Measurements from ENCODE around the gene ZBED6.

DNA sequence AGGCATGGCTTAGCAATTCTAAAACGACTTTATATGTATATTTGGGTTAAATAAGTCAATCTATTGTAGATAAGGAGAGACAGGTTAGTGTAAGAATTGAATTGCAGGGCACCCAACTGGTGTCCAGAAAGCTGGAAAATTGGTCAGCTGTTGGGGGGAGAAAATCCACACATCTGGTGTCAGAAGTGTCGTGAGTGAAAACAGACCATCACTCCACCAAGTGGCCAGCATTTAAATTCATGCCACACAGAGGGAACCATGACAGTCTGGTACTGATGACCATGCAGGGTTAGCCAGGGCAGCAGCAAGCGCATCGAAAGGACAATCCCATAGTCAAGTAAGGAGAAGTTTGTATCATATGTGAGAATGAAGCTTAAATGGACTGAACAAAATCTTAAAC is 18.8 kb upstream of the ZBED6 start:
- TF ChIP-seq, protein P1, sequence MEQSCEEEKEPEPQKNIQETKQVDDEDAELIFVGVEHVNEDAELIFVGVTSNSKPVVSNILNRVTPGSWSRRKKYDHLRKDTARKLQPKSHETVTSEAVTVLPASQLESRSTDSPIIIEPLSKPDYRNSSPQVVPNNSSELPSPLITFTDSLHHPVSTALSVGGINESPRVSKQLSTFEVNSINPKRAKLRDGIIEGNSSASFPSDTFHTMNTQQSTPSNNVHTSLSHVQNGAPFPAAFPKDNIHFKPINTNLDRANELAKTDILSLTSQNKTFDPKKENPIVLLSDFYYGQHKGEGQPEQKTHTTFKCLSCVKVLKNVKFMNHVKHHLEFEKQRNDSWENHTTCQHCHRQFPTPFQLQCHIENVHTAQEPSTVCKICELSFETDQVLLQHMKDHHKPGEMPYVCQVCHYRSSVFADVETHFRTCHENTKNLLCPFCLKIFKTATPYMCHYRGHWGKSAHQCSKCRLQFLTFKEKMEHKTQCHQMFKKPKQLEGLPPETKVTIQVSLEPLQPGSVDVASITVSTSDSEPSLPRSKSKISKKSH (CRISPR knock-in tag; IDR thresholded peaks at IDR 0.05): no peak
- TF ChIP-seq FOXA1 (IDR thresholded peaks at IDR 0.05; ENCODE audit: borderline replicate concordance) (no peak), ZNF589 (CRISPR knock-in tag; IDR thresholded peaks at IDR 0.05; ENCODE audit: low read depth) (no peak), RNF2 (IDR thresholded peaks at IDR 0.05) (no peak), ZC3H11A (IDR thresholded peaks at IDR 0.05; ENCODE audit: low read depth, low read length) (no peak), TARDBP (IDR thresholded peaks at IDR 0.05) (no peak), EP300 (IDR thresholded peaks at IDR 0.05; ENCODE audit: low read length) (no peak)
- TF ChIP-seq, protein P2, sequence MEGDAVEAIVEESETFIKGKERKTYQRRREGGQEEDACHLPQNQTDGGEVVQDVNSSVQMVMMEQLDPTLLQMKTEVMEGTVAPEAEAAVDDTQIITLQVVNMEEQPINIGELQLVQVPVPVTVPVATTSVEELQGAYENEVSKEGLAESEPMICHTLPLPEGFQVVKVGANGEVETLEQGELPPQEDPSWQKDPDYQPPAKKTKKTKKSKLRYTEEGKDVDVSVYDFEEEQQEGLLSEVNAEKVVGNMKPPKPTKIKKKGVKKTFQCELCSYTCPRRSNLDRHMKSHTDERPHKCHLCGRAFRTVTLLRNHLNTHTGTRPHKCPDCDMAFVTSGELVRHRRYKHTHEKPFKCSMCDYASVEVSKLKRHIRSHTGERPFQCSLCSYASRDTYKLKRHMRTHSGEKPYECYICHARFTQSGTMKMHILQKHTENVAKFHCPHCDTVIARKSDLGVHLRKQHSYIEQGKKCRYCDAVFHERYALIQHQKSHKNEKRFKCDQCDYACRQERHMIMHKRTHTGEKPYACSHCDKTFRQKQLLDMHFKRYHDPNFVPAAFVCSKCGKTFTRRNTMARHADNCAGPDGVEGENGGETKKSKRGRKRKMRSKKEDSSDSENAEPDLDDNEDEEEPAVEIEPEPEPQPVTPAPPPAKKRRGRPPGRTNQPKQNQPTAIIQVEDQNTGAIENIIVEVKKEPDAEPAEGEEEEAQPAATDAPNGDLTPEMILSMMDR (IDR thresholded peaks at IDR 0.05 in 2 of 3, conservative IDR thresholded peaks at IDR 0.05 in 1 of 3; ENCODE audit: insufficient read depth in 2 of 3, low read depth in 1 of 3, low read length in 3 of 3): peak; percentile 38 to 61 (median 52); a peak in 4 of 6 replicates
- TF ChIP-seq, protein P3, sequence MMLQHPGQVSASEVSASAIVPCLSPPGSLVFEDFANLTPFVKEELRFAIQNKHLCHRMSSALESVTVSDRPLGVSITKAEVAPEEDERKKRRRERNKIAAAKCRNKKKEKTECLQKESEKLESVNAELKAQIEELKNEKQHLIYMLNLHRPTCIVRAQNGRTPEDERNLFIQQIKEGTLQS (IDR thresholded peaks at IDR 0.05): no peak
- TF ChIP-seq, protein P3 (CRISPR knock-in tag; conservative IDR thresholded peaks at IDR 0.05): no peak

Measured in K562 (cell line).